Retinal pigment epithelial cell (primary cell): ENCODE measurements around the gene SPCS3.
"Not testable (repeated sequence)": the region's sequence is repeated elsewhere in the genome, so short reads cannot be mapped to it uniquely, and the experiment has no call there.

Source experiments
- DNase-seq: peaks from one replicate; pipeline ENCODE4 v3.0.0-alpha.2; 2010; ENCODE audit warnings: low read depth
- H3K4me3 ChIP-seq: 2 replicates; pipeline ENCODE4 v1.5.1; 2011; ENCODE audit warnings: mild to moderate bottlenecking, low read length, control low read depth, moderate library complexity
- CTCF ChIP-seq: conservative IDR thresholded peaks from 2 replicates; pipeline ENCODE4 v1.5.1; 2011; ENCODE audit warnings: low read depth, low read length, control low read depth, inconsistent platforms

Gene SPCS3

GRCh38 chr4:176291748-176292147 lies 28.0 kb upstream of the SPCS3 start:
- DNase-seq: no peak
- no peak for TF ChIP-seq CTCF
- H3K4me3 ChIP-seq: no peak overlapping the region

- no peak overlapping the region for H3K4me3 ChIP-seq
- no peak for DNase-seq
- TF ChIP-seq CTCF: no peak
These were observed 26.8 kb upstream of the SPCS3 start for GRCh38 chr4:176292920-176293319.

DNA sequence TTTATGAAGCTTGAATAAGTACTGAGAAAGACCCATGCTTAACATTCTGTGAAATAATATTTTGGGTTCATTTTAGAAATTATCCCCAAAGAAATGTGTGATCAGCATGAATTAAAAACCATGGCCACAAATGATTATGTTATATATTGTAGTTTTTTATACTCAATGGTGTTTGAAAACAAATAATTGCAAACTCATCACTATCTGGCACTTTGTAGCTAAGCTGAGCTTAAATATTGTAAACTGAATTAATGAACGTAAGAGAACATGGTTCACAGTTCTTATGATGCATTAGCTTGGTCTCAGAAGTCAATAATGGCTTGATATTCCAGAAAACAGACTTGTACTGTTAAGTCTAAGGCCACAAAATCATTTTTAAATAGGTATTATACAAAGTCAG lies 26.1 kb upstream of the SPCS3 start:
- TF ChIP-seq CTCF: no peak
- DNase-seq: no peak
- H3K4me3 ChIP-seq: no peak overlapping the region

DNA sequence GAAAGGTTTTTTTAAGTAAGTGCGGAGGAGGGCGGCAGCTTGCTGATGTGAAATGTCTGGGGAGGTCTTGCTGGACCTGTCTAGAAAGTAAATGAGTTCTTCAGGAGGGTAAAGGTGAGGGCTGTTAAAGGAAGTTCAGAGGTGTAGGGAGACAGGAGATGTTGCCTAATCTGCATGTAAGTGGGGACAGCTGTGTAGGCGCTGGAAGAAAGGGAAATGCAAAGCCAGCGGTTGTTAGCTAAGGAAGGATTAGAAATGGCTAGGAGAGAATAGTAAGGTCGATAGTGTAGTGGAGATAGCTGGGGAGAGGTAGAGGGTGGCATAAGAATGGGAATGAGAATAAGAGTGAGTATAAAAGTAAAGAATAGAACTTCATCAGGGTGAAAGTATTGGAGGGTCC lies 23.9 kb upstream of the SPCS3 start:
- not testable (repeated sequence) for DNase-seq, H3K4me3 ChIP-seq

GRCh38 chr4:176298664-176299063 lies 21.1 kb upstream of the SPCS3 start:
- H3K4me3 ChIP-seq: no peak overlapping the region
- no peak for DNase-seq
- TF ChIP-seq CTCF: no peak

GRCh38 chr4:176300036-176300435 lies 19.7 kb upstream of the SPCS3 start:
- H3K4me3 ChIP-seq: no peak overlapping the region
- TF ChIP-seq CTCF: no peak
- DNase-seq: no peak

- DNase-seq: no peak
- H3K4me3 ChIP-seq: no peak overlapping the region
- no peak for TF ChIP-seq CTCF
These were observed 19.2 kb upstream of the SPCS3 start for GRCh38 chr4:176300565-176300964.
